Measurements from ENCODE around the gene COMMD3. TPM values are rescaled to one million over a fixed set of nuclear protein-coding genes. Genes with fewer than 3 reads are reported as not detected.
A peak's percentile ranks its signal among the peaks of the same experiment; 100 is the strongest.

The COMMD3 gene
- total and polyA plus RNA-seq, 2 of the 8 experiments (the other 6 are each of a cell fraction or from before 2014, with no cell fraction given) = 2.3 to 2.7 TPM

DNA sequence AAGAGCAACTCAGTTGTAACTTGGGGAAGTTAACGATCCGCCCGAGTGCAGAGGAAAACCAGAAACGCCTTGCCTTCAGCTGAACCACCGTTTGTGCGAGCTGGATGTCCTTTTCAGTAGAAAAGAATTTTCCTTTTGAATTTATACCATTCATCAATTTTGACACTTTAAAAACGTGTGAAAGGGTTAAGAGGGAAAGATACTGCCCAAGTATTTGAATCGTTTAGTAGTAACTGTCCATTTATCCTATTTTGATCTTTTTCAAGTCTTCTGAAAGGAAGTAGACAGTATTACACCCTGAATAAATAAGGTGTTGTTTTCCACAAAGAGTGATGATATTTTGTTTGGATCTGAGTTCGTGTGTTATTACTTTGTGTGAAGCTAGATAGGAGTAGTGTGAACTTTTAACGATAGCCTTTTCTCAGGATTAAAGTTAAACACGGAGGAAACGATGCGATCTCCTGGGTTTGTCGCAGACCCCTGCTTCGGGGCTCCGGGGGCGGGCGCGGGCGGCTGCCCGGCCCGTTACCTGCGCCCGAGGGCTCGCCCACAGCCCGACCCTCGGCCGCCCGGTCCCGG, 3.9 kb downstream of the COMMD3 start:
- Histone ChIP-seq H3K4me1 (replicated peaks in 1 of 4; ENCODE audit: control insufficient read depth in 3 of 4, insufficient read depth in 4 of 4, low read length in 3 of 4) (peaks cover 4 to 16% (median 6%) of the 10 kb centered on the region in 4 experiments; a peak in 5 of 7 replicates), H3K27me3 (replicated peaks in 1 of 4; ENCODE audit: control insufficient read depth in 3 of 4, extremely low read depth in 1 of 4, insufficient read depth in 3 of 4, low read length in 3 of 4) (peaks cover 35 to 75% (median 53%) of the 10 kb centered on the region in 4 experiments), H3K23me2 (ENCODE audit: low read depth, low read length) (peaks cover 12% of the 10 kb centered on the region), H4K20me1 (replicated peaks in 1 of 2; ENCODE audit: control insufficient read depth in 1 of 2, insufficient read depth in 2 of 2, low read length in 2 of 2) (peaks cover 7 to 12% of the 10 kb centered on the region in 2 experiments), H3K18ac (ENCODE audit: extremely low read depth, low read length) (no peak overlapping the region; the same call in 1 of the 2 replicates), H4K5ac (ENCODE audit: insufficient read length, low read depth, low read length) (no peak overlapping the region), H2BK20ac (ENCODE audit: low read length) (no peak overlapping the region), H2AK5ac (ENCODE audit: low read depth, low read length) (no peak overlapping the region), H3K79me1 (ENCODE audit: low read depth, low read length) (no peaks in the 10 kb centered on the region), H3K56ac (replicated peaks; ENCODE audit: insufficient read length, low read depth, low read length) (no peak overlapping the region), H3K27ac (ENCODE audit: low read depth, low read length) (no peak overlapping the region), H3K9ac (replicated peaks in 1 of 4; ENCODE audit: extremely low read depth in 1 of 4, low read depth in 3 of 4, low read length in 3 of 4) (no peak overlapping the region), H3K9me3 (ENCODE audit: insufficient read depth in 2 of 2, low read depth in 1 of 2, low read length in 1 of 2) (no peaks in the 10 kb centered on the region), H2BK120ac (replicated peaks; ENCODE audit: low read depth, low read length) (no peak overlapping the region), H2AFZ (ENCODE audit: low read length) (no peak overlapping the region), H2BK12ac (ENCODE audit: low read depth, low read length) (no peak overlapping the region), H3K4me2 (ENCODE audit: insufficient read depth in 1 of 2, low read depth in 2 of 2, low read length in 2 of 2) (peak overlapping the region; percentile 34 to 58; a peak in 3 of 4 replicates), H4K91ac (replicated peaks; ENCODE audit: insufficient read length, low read length) (no peak overlapping the region), H3K4me3 (ENCODE audit: extremely low read depth in 1 of 4, insufficient read depth in 2 of 4, low read depth in 3 of 4, low read length in 4 of 4) (peak overlapping the region in 2 of 4 experiments; percentile 53 to 63; a peak in 4 of 8 replicates), H3K4ac (replicated peaks; ENCODE audit: insufficient read length, low read depth, low read length) (no peak overlapping the region), H2BK15ac (ENCODE audit: low read length) (no peak overlapping the region), H4K8ac (ENCODE audit: extremely low read depth, insufficient read depth, low read length) (no peak overlapping the region), H3K14ac (ENCODE audit: insufficient read length) (no peak overlapping the region), H3K23ac (ENCODE audit: insufficient read length) (no peak overlapping the region), H3K36me3 (ENCODE audit: control insufficient read depth in 2 of 4, insufficient read depth in 4 of 4, low read length in 3 of 4) (no peaks in the 10 kb centered on the region), H3K79me2 (ENCODE audit: control insufficient read depth in 1 of 2, insufficient read depth in 2 of 2, low read length in 2 of 2) (no peaks in the 10 kb centered on the region), H2BK5ac (ENCODE audit: low read depth, low read length) (no peak overlapping the region)
- no peak for FAIRE-seq
- ChIA-PET CTCF (ENCODE audit: partially characterized antibody) (no interaction called here), POLR2A (ENCODE audit: partially characterized antibody) (no interaction called here)
- no peak for DNase-seq (ENCODE audit: low read depth in 1 of 2, low spot score in 2 of 2)
- peak; percentile 57 for TF ChIP-seq RNF2 (IDR thresholded peaks at IDR 0.05; ENCODE audit: borderline replicate concordance, low read depth, low read length, missing control alignments, poor library complexity, severe bottlenecking)
- peak; percentile 90 for TF ChIP-seq EZH2 (IDR thresholded peaks at IDR 0.05; ENCODE audit: low read depth, low read length, severe bottlenecking)
- TF ChIP-seq SUZ12 (IDR thresholded peaks at IDR 0.05; ENCODE audit: low read length) = peak; percentile 93
- no peak for TF ChIP-seq POLR2A (IDR thresholded peaks at IDR 0.05; ENCODE audit: control extremely low read depth in 1 of 2, low read depth in 2 of 2, low read length in 2 of 2)
- WGBS, 2 experiments (ENCODE audit: extremely low coverage in 1 of 2, insufficient coverage in 1 of 2, insufficient read length in 1 of 2, insufficient replicate concordance in 2 of 2, low coverage in 1 of 2, low lambda C conversion rate in 2 of 2, missing lambda C conversion rate in 1 of 2) = 5% methylated on average over 16 of the region's 30 CpGs; no CpG with 5 or more reads in 1 of the 2 experiments

All from H1 (cell line).